ENCODE results near the gene GJA9. TPM values are rescaled to one million over a fixed set of nuclear protein-coding genes. Genes with fewer than 3 reads are reported as not detected.

Gene GJA9
- total and polyA plus RNA-seq, 2 experiments from 2014 or later: 0.21 TPM; not detected in 1

GRCh38 chr1:38885092-38885491 is 3.7 kb upstream of the GJA9 start:
- no peaks in the 10 kb centered on the region for H3K79me2 ChIP-seq (replicated peaks; ENCODE audit: insufficient read depth)
- DNase-seq (ENCODE audit: low spot score) (no peak), ATAC-seq (no peak)
- TF ChIP-seq STAT1 (IDR thresholded peaks at IDR 0.05; ENCODE audit: unreplicated experiment): no peak
- TF ChIP-seq CREB1 (CRISPR knock-in tag; IDR thresholded peaks at IDR 0.05; ENCODE audit: low read depth): no peak
- no peak for TF ChIP-seq ZNF114 (CRISPR knock-in tag; IDR thresholded peaks at IDR 0.05)
- no peaks in the 10 kb centered on the region for H3F3A ChIP-seq (replicated peaks; ENCODE audit: low read depth)
- no peaks in the 10 kb centered on the region for H3K27me3 ChIP-seq (ENCODE audit: insufficient read depth)
- 0 out of 2 replicates have a peak, but pooled peaks cover 6% of the 10 kb centered on the region for H3K4me1 ChIP-seq (ENCODE audit: insufficient read depth)
- H3K27ac ChIP-seq (ENCODE audit: low read depth): no peak overlapping the region
- Mint-ChIP-seq H3K4me1 (peaks cover 4% of the 10 kb centered on the region; the same call in 2 of the 3 replicates), H3K36me3 (ENCODE audit: low read depth) (no peaks in the 10 kb centered on the region), H3K4me3 (no peak overlapping the region), H3K9me3 (no peaks in the 10 kb centered on the region), H3K27ac (no peak overlapping the region), H3K27me3 (ENCODE audit: insufficient read depth, low read depth, poor library complexity) (peaks cover 1% of the 10 kb centered on the region)
- H3K4me3 ChIP-seq: no peak overlapping the region
- H2AFZ ChIP-seq: no peak overlapping the region
- H3K9me2 ChIP-seq (ENCODE audit: insufficient read depth): no peaks in the 10 kb centered on the region
- H4K20me1 ChIP-seq (replicated peaks; ENCODE audit: insufficient read depth): no peaks in the 10 kb centered on the region
- H3K36me3 ChIP-seq (ENCODE audit: insufficient read depth): no peaks in the 10 kb centered on the region
- H3K4me2 ChIP-seq: no peak overlapping the region

DNA sequence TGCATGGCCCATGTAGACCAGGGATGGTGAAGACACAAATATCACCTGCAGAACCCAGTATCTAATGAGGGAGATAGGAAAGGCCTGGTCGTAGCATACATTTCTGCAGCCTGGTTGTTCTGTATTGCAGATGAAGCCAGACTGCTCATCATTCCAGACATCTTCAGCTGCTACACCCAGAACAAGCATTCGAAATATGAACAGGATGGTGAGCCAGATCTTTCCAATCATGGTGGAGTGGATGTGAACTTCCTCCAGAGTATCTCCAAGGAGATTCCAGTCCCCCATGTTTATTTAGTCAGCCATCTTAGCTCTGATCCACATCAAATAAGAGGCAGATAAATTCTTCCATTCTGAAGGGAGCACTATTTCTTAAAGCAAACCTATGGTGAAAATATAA is 5.6 kb downstream of the GJA9 start:
- H3K36me3 Mint-ChIP-seq (ENCODE audit: low read depth): no peaks in the 10 kb centered on the region
- Histone ChIP-seq H4K20me1 (replicated peaks; ENCODE audit: insufficient read depth) (no peaks in the 10 kb centered on the region; the same call in 1 of the 2 replicates), H3K9me2 (ENCODE audit: insufficient read depth) (no peaks in the 10 kb centered on the region), H3F3A (replicated peaks; ENCODE audit: low read depth) (peaks cover 4% of the 10 kb centered on the region; the same call in 1 of the 2 replicates), H3K79me2 (replicated peaks; ENCODE audit: insufficient read depth) (peaks cover 13% of the 10 kb centered on the region), H3K36me3 (ENCODE audit: insufficient read depth) (no peaks in the 10 kb centered on the region), H3K27ac (ENCODE audit: low read depth) (no peak overlapping the region), H3K4me1 (ENCODE audit: insufficient read depth) (peaks cover 12% of the 10 kb centered on the region), H3K4me3 (no peak overlapping the region), H3K27me3 (ENCODE audit: insufficient read depth) (no peaks in the 10 kb centered on the region), H3K4me2 (no peak overlapping the region), H2AFZ (no peak overlapping the region)
- no peaks in the 10 kb centered on the region; the same call in 2 of the 3 replicates for H3K9me3 Mint-ChIP-seq
- peaks cover 12% of the 10 kb centered on the region for H3K4me1 Mint-ChIP-seq
- H3K4me3 Mint-ChIP-seq: no peak overlapping the region
- ATAC-seq (no peak), DNase-seq (ENCODE audit: low spot score) (no peak)
- H3K27me3 Mint-ChIP-seq (ENCODE audit: insufficient read depth, low read depth, poor library complexity): peaks cover 6% of the 10 kb centered on the region
- TF ChIP-seq EZH2 (IDR thresholded peaks at IDR 0.05; ENCODE audit: low read depth, unreplicated experiment) (no peak), JUNB (IDR thresholded peaks at IDR 0.05; ENCODE audit: unreplicated experiment) (no peak), EZH2phosphoT487 (IDR thresholded peaks at IDR 0.05; ENCODE audit: unreplicated experiment) (no peak), ZNF331 (CRISPR knock-in tag; IDR thresholded peaks at IDR 0.05; ENCODE audit: low read depth) (no peak), STAT1 (IDR thresholded peaks at IDR 0.05; ENCODE audit: unreplicated experiment) (no peak), ETS1 (IDR thresholded peaks at IDR 0.05) (no peak), ZNF114 (CRISPR knock-in tag; IDR thresholded peaks at IDR 0.05) (no peak)
- TF ChIP-seq, protein P1, sequence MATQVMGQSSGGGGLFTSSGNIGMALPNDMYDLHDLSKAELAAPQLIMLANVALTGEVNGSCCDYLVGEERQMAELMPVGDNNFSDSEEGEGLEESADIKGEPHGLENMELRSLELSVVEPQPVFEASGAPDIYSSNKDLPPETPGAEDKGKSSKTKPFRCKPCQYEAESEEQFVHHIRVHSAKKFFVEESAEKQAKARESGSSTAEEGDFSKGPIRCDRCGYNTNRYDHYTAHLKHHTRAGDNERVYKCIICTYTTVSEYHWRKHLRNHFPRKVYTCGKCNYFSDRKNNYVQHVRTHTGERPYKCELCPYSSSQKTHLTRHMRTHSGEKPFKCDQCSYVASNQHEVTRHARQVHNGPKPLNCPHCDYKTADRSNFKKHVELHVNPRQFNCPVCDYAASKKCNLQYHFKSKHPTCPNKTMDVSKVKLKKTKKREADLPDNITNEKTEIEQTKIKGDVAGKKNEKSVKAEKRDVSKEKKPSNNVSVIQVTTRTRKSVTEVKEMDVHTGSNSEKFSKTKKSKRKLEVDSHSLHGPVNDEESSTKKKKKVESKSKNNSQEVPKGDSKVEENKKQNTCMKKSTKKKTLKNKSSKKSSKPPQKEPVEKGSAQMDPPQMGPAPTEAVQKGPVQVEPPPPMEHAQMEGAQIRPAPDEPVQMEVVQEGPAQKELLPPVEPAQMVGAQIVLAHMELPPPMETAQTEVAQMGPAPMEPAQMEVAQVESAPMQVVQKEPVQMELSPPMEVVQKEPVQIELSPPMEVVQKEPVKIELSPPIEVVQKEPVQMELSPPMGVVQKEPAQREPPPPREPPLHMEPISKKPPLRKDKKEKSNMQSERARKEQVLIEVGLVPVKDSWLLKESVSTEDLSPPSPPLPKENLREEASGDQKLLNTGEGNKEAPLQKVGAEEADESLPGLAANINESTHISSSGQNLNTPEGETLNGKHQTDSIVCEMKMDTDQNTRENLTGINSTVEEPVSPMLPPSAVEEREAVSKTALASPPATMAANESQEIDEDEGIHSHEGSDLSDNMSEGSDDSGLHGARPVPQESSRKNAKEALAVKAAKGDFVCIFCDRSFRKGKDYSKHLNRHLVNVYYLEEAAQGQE (IDR thresholded peaks at IDR 0.05; ENCODE audit: unreplicated experiment): no peak
- TF ChIP-seq, protein P2, sequence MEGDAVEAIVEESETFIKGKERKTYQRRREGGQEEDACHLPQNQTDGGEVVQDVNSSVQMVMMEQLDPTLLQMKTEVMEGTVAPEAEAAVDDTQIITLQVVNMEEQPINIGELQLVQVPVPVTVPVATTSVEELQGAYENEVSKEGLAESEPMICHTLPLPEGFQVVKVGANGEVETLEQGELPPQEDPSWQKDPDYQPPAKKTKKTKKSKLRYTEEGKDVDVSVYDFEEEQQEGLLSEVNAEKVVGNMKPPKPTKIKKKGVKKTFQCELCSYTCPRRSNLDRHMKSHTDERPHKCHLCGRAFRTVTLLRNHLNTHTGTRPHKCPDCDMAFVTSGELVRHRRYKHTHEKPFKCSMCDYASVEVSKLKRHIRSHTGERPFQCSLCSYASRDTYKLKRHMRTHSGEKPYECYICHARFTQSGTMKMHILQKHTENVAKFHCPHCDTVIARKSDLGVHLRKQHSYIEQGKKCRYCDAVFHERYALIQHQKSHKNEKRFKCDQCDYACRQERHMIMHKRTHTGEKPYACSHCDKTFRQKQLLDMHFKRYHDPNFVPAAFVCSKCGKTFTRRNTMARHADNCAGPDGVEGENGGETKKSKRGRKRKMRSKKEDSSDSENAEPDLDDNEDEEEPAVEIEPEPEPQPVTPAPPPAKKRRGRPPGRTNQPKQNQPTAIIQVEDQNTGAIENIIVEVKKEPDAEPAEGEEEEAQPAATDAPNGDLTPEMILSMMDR (conservative IDR thresholded peaks at IDR 0.05; ENCODE audit: low read depth in 2 of 2): no peak
- H3K27ac Mint-ChIP-seq: no peak overlapping the region
